Astrocyte (in vitro differentiated cells and primary cell): ENCODE results near the gene REG4. TPM values are rescaled to one million over a fixed set of nuclear protein-coding genes. Genes with fewer than 3 reads are reported as not detected.

ENCODE experiments used
- DNase-seq: peaks from one replicate; pipeline ENCODE4 v3.0.0-alpha.2; 2010; ENCODE audit warnings: low read depth
- FAIRE-seq: peaks from 2 replicates; lab custom pipeline; 2011; peaks lifted over from hg19 to GRCh38; lab: Jason Lieb, UNC
- H2AFZ ChIP-seq: 2 replicates; pipeline ENCODE4 v1.6.0; 2012; ENCODE audit warnings: low read depth, low read length, inconsistent platforms
- H3K27ac ChIP-seq: 2 replicates; pipeline ENCODE4 v1.5.1; 2011; ENCODE audit warnings: low read depth, low read length, inconsistent platforms
- H3K27me3 ChIP-seq: 2 replicates; pipeline ENCODE4 v1.6.0; 2011; ENCODE audit warnings: low read length, inconsistent platforms; ENCODE audit not compliant: insufficient read depth
- H3K36me3 ChIP-seq: 2 replicates; pipeline ENCODE4 v1.5.1; 2011; ENCODE audit warnings: low read length, inconsistent platforms; ENCODE audit not compliant: insufficient read depth
- H3K4me1 ChIP-seq: 2 replicates; pipeline ENCODE4 v1.5.1; 2011; ENCODE audit warnings: low read length, inconsistent platforms; ENCODE audit not compliant: insufficient read depth
- H3K4me2 ChIP-seq: 2 replicates; pipeline ENCODE4 v1.6.0; 2012; ENCODE audit warnings: low read length, inconsistent platforms
- H3K4me3 ChIP-seq: 2 replicates; pipeline ENCODE4 v1.5.1; 2011; ENCODE audit warnings: low read depth, mild to moderate bottlenecking, low read length, inconsistent platforms; ENCODE audit not compliant: insufficient read depth
- H3K79me2 ChIP-seq: 2 replicates; pipeline ENCODE4 v1.6.0; 2012; ENCODE audit warnings: mild to moderate bottlenecking, low read length, inconsistent platforms; ENCODE audit not compliant: insufficient read depth
- H3K9ac ChIP-seq: 2 replicates; pipeline ENCODE4 v1.6.0; 2012; ENCODE audit warnings: mild to moderate bottlenecking, low read length, inconsistent platforms
- H3K9me3 ChIP-seq: 2 replicates; pipeline ENCODE4 v1.5.1; 2012; ENCODE audit warnings: low read depth, mild to moderate bottlenecking, low read length, inconsistent platforms; ENCODE audit not compliant: insufficient read depth
- H4K20me1 ChIP-seq: 2 replicates; pipeline ENCODE4 v1.6.0; 2012; ENCODE audit warnings: low read length, inconsistent platforms; ENCODE audit not compliant: insufficient read depth
- H3K27ac Mint-ChIP-seq: one replicate; pipeline ENCODE4 v1.8.0; 2021; ENCODE audit warnings: mild to moderate bottlenecking, mixed read lengths; ENCODE audit not compliant: unreplicated experiment
- H3K27me3 Mint-ChIP-seq: one replicate; pipeline ENCODE4 v1.8.0; 2021; ENCODE audit warnings: low read depth, mixed read lengths; ENCODE audit not compliant: unreplicated experiment
- H3K36me3 Mint-ChIP-seq: one replicate; pipeline ENCODE4 v1.8.0; 2021; ENCODE audit warnings: low read depth, mixed read lengths; ENCODE audit not compliant: unreplicated experiment
- H3K4me1 Mint-ChIP-seq: one replicate; pipeline ENCODE4 v1.8.0; 2021; ENCODE audit warnings: low read depth, mixed read lengths; ENCODE audit not compliant: unreplicated experiment
- H3K4me3 Mint-ChIP-seq: one replicate; pipeline ENCODE4 v1.8.0; 2021; ENCODE audit warnings: mild to moderate bottlenecking, moderate library complexity, mixed read lengths; ENCODE audit not compliant: unreplicated experiment
- H3K9me3 Mint-ChIP-seq: one replicate; pipeline ENCODE4 v1.8.0; 2021; ENCODE audit warnings: mild to moderate bottlenecking, mixed read lengths; ENCODE audit not compliant: unreplicated experiment
- CTCF ChIP-seq: IDR thresholded peaks from 2 replicates; pipeline ENCODE4 v1.5.1; 2011; ENCODE audit warnings: low read depth, mild to moderate bottlenecking, inconsistent platforms, low read length, moderate library complexity; ENCODE audit not compliant: insufficient read depth
- EZH2 ChIP-seq: IDR thresholded peaks from 2 replicates; pipeline ENCODE4 v1.6.1; 2012; ENCODE audit warnings: mild to moderate bottlenecking, low read length, inconsistent platforms; ENCODE audit not compliant: insufficient read depth
- total RNA-seq: library from RNA; stranded (reverse); gene quantifications from 2 replicates; pipeline ENCODE4 v1.2.1, GENCODE V29; 2021

Gene REG4
- total RNA-seq, 1 donor from 2014 or later = not detected

DNA sequence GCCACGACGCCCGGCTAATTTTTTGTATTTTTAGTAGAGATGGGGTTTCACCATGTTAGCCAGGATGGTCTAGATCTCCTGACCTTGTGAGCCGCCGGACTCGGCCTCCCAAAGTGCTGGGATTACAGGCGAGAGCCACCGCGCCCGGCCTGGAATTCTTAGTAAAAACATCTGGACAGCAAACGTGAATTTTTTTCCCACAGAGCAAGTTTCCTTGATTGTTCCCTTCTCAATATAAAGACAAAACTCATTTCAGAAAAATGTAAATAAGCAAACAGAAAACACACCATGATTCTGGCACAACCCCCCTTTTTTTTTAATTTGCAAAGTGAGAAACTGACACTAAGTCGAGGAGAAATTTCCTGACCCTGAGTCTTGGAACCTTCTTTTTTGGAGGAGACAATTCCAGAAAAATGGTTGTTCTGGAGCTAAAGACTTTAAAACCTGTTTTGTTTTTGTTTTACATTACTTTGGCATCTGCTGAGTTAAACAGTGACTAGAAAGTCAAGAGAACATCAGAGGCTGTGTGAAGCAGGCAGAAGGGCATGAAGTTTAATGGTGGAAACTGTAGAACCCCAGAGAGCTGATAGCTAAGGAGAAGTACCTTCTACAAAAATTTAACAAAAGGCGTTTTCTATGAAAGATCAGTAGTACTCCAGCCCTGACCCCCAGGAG, 32.2 kb downstream of the REG4 start:
- Histone ChIP-seq H3K9me3 (no peaks in the 10 kb centered on the region), H3K27me3 (peaks cover 10% of the 10 kb centered on the region), H3K9ac (no peak overlapping the region), H3K27ac (no peak overlapping the region), H3K4me3 (no peak overlapping the region), H2AFZ (no peak overlapping the region), H4K20me1 (no peaks in the 10 kb centered on the region), H3K79me2 (no peaks in the 10 kb centered on the region), H3K4me2 (no peak overlapping the region), H3K36me3 (no peaks in the 10 kb centered on the region), H3K4me1 (no peaks in the 10 kb centered on the region)
- FAIRE-seq = no peak
- DNase-seq = no peak
- Mint-ChIP-seq H3K27ac (no peak overlapping the region), H3K4me3 (no peak overlapping the region), H3K4me1 (peaks cover 8% of the 10 kb centered on the region), H3K9me3 (no peaks in the 10 kb centered on the region), H3K27me3 (peaks cover 6% of the 10 kb centered on the region), H3K36me3 (peaks cover 1% of the 10 kb centered on the region)
- no peak for TF ChIP-seq CTCF
- no peak for TF ChIP-seq EZH2

GRCh38 chr1:119778359-119778758, 32.9 kb downstream of the REG4 start:
- H3K9me3 Mint-ChIP-seq = no peaks in the 10 kb centered on the region
- peaks cover 14% of the 10 kb centered on the region for H3K4me1 Mint-ChIP-seq

More at GRCh38 chr1:119778359-119778758, 32.9 kb downstream of the REG4 start:
- Histone ChIP-seq H3K27ac (no peak overlapping the region), H4K20me1 (no peaks in the 10 kb centered on the region), H3K9me3 (no peaks in the 10 kb centered on the region), H3K4me1 (no peaks in the 10 kb centered on the region), H3K4me3 (no peak overlapping the region), H3K36me3 (no peaks in the 10 kb centered on the region), H3K27me3 (peaks cover 11% of the 10 kb centered on the region), H3K4me2 (no peak overlapping the region), H3K9ac (no peak overlapping the region), H3K79me2 (no peaks in the 10 kb centered on the region), H2AFZ (no peak overlapping the region)
- no peak overlapping the region for H3K27ac Mint-ChIP-seq
- TF ChIP-seq EZH2 = no peak
- no peak for TF ChIP-seq CTCF
- FAIRE-seq (no peak), DNase-seq (no peak)
- no peak overlapping the region for H3K4me3 Mint-ChIP-seq
- no peaks in the 10 kb centered on the region for H3K36me3 Mint-ChIP-seq
- H3K27me3 Mint-ChIP-seq = peaks cover 6% of the 10 kb centered on the region
